GM12801 (cell line): ENCODE measurements around the gene PTGER4.

ENCODE experiments used
- TF ChIP-seq, protein P1 (sequence below): IDR thresholded peaks from one replicate; pipeline ENCODE4 v1.5.1; 2011; ENCODE audit warnings: control low read depth; ENCODE audit not compliant: insufficient read length; ENCODE audit errors: extremely low read depth

PTGER4 gene

DNA sequence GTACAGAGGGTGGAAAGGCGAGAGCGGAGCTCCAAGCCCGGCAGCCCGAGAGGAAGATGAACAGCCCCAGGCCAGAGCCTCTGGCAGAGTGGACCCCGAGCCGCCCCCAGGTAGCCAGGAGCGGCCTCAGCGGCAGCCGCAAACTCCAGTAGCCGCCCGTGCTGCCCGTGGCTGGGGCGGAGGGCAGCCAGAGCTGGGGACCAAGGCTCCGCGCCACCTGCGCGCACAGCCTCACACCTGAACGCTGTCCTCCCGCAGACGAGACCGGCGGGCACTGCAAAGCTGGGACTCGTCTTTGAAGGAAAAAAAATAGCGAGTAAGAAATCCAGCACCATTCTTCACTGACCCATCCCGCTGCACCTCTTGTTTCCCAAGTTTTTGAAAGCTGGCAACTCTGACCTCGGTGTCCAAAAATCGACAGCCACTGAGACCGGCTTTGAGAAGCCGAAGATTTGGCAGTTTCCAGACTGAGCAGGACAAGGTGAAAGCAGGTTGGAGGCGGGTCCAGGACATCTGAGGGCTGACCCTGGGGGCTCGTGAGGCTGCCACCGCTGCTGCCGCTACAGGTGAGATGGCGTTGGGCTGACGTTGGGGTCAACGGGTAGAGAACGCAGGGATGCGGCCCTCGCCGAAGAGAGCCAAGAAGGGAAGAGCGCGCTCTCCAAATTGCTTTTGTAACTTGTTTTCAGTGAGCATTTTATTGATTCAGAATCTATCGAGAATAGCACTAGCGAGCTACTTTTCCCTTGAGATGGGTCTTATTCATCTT, at the start of gene PTGER4:
Gene PTGER4 (plus strand): TSS at position 3 of the 769 bp plus-strand sequence. CDS start 1,079 bp downstream, outside the sequence.
- TF ChIP-seq, protein P1, sequence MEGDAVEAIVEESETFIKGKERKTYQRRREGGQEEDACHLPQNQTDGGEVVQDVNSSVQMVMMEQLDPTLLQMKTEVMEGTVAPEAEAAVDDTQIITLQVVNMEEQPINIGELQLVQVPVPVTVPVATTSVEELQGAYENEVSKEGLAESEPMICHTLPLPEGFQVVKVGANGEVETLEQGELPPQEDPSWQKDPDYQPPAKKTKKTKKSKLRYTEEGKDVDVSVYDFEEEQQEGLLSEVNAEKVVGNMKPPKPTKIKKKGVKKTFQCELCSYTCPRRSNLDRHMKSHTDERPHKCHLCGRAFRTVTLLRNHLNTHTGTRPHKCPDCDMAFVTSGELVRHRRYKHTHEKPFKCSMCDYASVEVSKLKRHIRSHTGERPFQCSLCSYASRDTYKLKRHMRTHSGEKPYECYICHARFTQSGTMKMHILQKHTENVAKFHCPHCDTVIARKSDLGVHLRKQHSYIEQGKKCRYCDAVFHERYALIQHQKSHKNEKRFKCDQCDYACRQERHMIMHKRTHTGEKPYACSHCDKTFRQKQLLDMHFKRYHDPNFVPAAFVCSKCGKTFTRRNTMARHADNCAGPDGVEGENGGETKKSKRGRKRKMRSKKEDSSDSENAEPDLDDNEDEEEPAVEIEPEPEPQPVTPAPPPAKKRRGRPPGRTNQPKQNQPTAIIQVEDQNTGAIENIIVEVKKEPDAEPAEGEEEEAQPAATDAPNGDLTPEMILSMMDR = no peak

DNA sequence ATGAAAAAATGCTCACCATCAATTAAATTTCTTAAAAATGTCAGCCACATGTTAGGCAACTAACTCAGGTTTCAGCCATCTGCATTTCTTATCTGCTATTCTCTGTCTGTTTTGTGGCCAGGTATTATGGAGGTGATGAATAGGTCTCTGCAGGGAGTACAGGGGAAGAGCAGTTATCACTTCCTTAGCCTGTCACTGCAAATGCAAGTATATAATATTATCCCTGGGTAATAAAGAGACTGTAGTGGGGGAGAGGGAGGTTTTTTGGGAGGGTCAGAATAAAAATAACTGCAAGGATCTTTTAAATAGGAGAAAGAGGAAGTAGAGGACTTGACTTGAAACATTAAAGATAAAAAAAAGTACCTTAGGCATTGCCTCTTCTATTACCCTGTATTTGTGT, 49.6 kb upstream of the PTGER4 start:
- TF ChIP-seq, protein P1 = no peak

DNA sequence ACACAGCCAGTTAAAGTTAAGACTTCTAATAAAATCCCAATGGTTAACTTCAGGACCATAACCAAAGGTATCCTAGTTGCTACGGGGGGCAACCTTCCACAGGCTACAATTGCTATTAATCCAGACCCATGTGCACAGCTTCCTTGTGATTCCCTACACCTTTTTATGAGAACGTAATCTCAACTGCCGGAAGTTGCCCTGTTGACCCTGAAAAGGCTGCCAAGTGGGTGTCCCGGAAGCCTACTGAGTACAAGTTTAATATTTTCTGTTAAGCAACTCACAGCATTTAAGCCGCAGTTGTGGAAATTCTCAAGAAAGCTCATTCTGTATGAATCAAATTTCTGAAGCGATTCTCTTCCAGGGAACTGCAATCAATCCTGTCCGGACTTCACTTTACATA, 48.5 kb upstream of the PTGER4 start:
- TF ChIP-seq, protein P1 = no peak

DNA sequence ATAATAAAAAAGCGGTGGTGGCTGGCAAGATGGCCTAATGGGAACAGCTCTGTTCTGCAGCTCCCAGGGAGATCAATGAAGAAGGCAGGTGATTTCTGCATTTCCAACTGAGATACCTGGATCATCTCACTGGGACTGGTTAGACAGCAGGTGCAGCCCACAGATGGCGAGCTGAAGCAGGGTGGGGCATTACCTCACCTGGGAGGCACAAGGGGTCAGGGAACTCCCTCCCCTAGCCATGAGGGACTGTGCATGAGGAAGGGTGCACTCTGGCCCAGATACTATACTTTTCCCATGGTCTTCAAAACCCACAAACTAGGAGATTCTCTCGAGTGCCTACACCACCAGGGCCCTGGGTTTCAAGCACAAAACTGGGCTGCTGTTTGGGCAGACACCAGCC, 45.6 kb upstream of the PTGER4 start:
- TF ChIP-seq, protein P1 = no peak

DNA sequence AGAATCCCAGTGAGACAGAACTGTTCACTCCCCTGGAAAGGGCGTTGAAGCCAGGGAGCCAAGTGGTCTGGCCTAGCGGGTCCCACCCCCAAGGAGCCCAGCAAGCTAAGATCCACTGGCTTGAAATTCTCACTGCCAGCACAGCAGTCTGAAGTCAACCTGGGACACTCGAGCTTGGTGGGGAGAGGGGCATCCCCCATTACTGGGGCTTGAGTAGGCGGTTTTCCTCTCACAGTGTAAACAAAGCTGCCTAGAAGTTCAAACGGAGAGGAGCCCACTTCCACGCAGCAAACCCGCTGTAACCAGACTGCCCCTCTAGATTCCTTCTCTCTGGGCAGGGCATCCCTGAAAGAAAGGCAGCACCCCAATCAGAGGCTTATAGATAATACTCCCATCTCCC, 45.1 kb upstream of the PTGER4 start:
- TF ChIP-seq, protein P1 = no peak

DNA sequence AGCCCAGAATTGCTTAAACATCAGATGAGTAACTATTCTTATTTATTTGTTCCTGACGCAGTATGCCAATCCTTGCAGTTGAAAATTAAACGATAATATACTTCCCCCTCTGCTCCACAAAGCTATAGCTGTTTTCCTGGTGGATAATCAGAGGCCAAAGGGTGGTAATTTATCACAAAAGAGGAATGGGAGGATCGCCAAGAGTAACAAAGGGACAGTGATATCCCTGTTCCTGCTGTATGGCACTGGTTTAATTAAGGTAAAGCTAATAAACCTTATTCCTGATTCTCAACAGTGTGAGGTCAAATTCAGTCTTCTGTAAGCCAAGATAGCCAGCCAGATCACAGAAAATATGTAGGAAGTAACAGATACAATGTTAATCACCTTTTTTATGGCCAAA, 33.4 kb upstream of the PTGER4 start:
- TF ChIP-seq, protein P1 = no peak

DNA sequence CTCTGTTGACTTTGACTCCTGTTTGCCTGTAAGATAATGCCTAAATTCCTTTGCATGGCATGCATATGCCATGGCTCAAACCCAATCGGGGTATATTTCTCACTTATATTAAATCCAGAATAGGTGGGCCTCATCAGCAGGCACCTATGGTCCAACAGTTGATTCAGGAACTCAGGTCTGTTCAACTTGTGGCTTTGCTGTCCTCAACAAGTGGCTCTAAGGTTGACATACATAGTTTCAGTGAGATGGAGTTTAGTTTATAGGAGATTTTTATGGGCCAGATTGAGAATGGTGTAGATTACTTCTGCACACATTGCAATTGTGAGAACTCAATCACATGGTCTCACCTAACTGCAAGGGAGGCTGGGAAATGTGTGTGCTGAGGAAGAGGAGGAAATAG, 31.6 kb upstream of the PTGER4 start:
- TF ChIP-seq, protein P1 = no peak
